Measurements from ENCODE around the gene RND2. TPM values are rescaled to one million over a fixed set of nuclear protein-coding genes. Genes with fewer than 3 reads are reported as not detected.

Gene RND2
- total and polyA plus RNA-seq, 2 of the 13 experiments (the other 11 are each of a cell fraction or from before 2014, with no cell fraction given) = 0.05 to 0.11 TPM

DNA sequence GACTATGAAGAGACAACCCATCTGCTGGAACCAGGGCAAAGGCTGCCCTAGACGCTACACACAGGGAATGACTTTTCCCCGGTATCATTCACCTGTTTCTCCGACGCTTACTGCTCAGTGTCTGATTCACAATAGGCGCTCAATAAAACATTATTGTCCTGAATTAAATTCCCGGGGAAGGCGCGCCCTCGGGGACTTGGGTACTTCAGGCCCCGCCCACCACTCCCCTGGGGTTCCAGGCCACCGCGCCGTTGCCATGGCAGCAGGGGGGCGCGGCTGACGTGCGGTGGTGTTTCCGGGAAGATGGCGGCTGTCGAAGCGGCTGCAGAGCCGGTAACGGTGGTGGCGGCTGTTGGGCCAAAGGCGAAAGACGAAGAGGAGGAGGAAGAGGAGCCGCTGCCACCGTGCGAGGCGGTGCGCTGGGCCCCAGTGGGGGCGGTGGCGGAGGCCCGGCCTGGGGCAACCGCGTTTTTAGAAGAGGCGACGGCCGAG lies 44.7 kb upstream of the RND2 start, which contains the start of gene RUNDC1 (continued):
- TF ChIP-seq, protein P1, sequence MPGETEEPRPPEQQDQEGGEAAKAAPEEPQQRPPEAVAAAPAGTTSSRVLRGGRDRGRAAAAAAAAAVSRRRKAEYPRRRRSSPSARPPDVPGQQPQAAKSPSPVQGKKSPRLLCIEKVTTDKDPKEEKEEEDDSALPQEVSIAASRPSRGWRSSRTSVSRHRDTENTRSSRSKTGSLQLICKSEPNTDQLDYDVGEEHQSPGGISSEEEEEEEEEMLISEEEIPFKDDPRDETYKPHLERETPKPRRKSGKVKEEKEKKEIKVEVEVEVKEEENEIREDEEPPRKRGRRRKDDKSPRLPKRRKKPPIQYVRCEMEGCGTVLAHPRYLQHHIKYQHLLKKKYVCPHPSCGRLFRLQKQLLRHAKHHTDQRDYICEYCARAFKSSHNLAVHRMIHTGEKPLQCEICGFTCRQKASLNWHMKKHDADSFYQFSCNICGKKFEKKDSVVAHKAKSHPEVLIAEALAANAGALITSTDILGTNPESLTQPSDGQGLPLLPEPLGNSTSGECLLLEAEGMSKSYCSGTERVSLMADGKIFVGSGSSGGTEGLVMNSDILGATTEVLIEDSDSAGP (CRISPR knock-in tag; IDR thresholded peaks at IDR 0.05; ENCODE audit: borderline replicate concordance) = no peak
- TF ChIP-seq SRSF4 (IDR thresholded peaks at IDR 0.05; ENCODE audit: low read depth, low read length, poor library complexity, severe bottlenecking) (no peak), RCOR2 (CRISPR knock-in tag; IDR thresholded peaks at IDR 0.05) (no peak), ZNF510 (CRISPR knock-in tag; IDR thresholded peaks at IDR 0.05; ENCODE audit: low read depth) (0 out of 2 replicates have a peak, but pooled peaks have one; percentile 4), SATB2 (CRISPR knock-in tag; IDR thresholded peaks at IDR 0.05) (no peak), SMAD9 (CRISPR knock-in tag; IDR thresholded peaks at IDR 0.05) (no peak), SIX1 (CRISPR knock-in tag; IDR thresholded peaks at IDR 0.05; ENCODE audit: borderline replicate concordance) (no peak), SMARCC2 (IDR thresholded peaks at IDR 0.05) (no peak), ZSCAN31 (CRISPR knock-in tag; IDR thresholded peaks at IDR 0.05; ENCODE audit: low read depth) (no peak; the same call in 1 of the 2 replicates), MYC (CRISPR knock-in tag; IDR thresholded peaks at IDR 0.05; ENCODE audit: borderline replicate concordance) (no peak; the same call in none of the 2 replicates), SAFB2 (CRISPR knock-in tag; IDR thresholded peaks at IDR 0.05; ENCODE audit: borderline replicate concordance, low read depth) (peak; percentile 25; the same call in 1 of the 2 replicates), ZNF549 (CRISPR knock-in tag; IDR thresholded peaks at IDR 0.05) (no peak), DNMT3B (CRISPR knock-in tag; conservative IDR thresholded peaks at IDR 0.05) (no peak), SMARCE1 (IDR thresholded peaks at IDR 0.05; ENCODE audit: borderline replicate concordance) (no peak)
- TF ChIP-seq, protein P2, sequence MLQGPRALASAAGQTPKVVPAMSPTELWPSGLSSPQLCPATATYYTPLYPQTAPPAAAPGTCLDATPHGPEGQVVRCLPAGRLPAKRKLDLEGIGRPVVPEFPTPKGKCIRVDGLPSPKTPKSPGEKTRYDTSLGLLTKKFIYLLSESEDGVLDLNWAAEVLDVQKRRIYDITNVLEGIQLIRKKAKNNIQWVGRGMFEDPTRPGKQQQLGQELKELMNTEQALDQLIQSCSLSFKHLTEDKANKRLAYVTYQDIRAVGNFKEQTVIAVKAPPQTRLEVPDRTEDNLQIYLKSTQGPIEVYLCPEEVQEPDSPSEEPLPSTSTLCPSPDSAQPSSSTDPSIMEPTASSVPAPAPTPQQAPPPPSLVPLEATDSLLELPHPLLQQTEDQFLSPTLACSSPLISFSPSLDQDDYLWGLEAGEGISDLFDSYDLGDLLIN (CRISPR knock-in tag; IDR thresholded peaks at IDR 0.05; ENCODE audit: borderline replicate concordance) = no peak
- TF ChIP-seq, protein P3, sequence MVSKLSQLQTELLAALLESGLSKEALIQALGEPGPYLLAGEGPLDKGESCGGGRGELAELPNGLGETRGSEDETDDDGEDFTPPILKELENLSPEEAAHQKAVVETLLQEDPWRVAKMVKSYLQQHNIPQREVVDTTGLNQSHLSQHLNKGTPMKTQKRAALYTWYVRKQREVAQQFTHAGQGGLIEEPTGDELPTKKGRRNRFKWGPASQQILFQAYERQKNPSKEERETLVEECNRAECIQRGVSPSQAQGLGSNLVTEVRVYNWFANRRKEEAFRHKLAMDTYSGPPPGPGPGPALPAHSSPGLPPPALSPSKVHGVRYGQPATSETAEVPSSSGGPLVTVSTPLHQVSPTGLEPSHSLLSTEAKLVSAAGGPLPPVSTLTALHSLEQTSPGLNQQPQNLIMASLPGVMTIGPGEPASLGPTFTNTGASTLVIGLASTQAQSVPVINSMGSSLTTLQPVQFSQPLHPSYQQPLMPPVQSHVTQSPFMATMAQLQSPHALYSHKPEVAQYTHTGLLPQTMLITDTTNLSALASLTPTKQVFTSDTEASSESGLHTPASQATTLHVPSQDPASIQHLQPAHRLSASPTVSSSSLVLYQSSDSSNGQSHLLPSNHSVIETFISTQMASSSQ (IDR thresholded peaks at IDR 0.05; ENCODE audit: low read depth) = no peak
- TF ChIP-seq, protein P3 (CRISPR knock-in tag; IDR thresholded peaks at IDR 0.05; ENCODE audit: borderline replicate concordance) = peak; percentile 41; the same call in 1 of the 2 replicates
- TF ChIP-seq, protein P4, sequence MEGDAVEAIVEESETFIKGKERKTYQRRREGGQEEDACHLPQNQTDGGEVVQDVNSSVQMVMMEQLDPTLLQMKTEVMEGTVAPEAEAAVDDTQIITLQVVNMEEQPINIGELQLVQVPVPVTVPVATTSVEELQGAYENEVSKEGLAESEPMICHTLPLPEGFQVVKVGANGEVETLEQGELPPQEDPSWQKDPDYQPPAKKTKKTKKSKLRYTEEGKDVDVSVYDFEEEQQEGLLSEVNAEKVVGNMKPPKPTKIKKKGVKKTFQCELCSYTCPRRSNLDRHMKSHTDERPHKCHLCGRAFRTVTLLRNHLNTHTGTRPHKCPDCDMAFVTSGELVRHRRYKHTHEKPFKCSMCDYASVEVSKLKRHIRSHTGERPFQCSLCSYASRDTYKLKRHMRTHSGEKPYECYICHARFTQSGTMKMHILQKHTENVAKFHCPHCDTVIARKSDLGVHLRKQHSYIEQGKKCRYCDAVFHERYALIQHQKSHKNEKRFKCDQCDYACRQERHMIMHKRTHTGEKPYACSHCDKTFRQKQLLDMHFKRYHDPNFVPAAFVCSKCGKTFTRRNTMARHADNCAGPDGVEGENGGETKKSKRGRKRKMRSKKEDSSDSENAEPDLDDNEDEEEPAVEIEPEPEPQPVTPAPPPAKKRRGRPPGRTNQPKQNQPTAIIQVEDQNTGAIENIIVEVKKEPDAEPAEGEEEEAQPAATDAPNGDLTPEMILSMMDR (CRISPR knock-in tag; IDR thresholded peaks at IDR 0.05) = no peak
- TF ChIP-seq, protein P5, sequence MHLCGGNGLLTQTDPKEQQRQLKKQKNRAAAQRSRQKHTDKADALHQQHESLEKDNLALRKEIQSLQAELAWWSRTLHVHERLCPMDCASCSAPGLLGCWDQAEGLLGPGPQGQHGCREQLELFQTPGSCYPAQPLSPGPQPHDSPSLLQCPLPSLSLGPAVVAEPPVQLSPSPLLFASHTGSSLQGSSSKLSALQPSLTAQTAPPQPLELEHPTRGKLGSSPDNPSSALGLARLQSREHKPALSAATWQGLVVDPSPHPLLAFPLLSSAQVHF (CRISPR knock-in tag; IDR thresholded peaks at IDR 0.05) = no peak

All from HepG2 (cell line).